Endometrial microvascular endothelial cells (primary cell): ENCODE data around the gene KCNH3. TPM values are rescaled to one million over a fixed set of nuclear protein-coding genes. Genes with fewer than 3 reads are reported as not detected.

Experiments used
- in situ Hi-C: cut with HindIII; loops from 2 replicates; pipeline ENCODE4 v1.10.0; 2017; ENCODE audit warnings: low sequenced_read_pairs, low pct_unique_long_range_greater_than_20kb; ENCODE audit errors: inconsistent ontology term
- total RNA-seq: library from RNA; depleted of rRNA; stranded (reverse); fragments of >200 nt; gene quantifications from one replicate; pipeline ENCODE4 v1.2.3, GENCODE V29; 2015; ENCODE audit errors: inconsistent ontology term

Gene KCNH3, protein sequence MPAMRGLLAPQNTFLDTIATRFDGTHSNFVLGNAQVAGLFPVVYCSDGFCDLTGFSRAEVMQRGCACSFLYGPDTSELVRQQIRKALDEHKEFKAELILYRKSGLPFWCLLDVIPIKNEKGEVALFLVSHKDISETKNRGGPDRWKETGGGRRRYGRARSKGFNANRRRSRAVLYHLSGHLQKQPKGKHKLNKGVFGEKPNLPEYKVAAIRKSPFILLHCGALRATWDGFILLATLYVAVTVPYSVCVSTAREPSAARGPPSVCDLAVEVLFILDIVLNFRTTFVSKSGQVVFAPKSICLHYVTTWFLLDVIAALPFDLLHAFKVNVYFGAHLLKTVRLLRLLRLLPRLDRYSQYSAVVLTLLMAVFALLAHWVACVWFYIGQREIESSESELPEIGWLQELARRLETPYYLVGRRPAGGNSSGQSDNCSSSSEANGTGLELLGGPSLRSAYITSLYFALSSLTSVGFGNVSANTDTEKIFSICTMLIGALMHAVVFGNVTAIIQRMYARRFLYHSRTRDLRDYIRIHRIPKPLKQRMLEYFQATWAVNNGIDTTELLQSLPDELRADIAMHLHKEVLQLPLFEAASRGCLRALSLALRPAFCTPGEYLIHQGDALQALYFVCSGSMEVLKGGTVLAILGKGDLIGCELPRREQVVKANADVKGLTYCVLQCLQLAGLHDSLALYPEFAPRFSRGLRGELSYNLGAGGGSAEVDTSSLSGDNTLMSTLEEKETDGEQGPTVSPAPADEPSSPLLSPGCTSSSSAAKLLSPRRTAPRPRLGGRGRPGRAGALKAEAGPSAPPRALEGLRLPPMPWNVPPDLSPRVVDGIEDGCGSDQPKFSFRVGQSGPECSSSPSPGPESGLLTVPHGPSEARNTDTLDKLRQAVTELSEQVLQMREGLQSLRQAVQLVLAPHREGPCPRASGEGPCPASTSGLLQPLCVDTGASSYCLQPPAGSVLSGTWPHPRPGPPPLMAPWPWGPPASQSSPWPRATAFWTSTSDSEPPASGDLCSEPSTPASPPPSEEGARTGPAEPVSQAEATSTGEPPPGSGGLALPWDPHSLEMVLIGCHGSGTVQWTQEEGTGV
- total RNA-seq = 0.09 TPM

DNA sequence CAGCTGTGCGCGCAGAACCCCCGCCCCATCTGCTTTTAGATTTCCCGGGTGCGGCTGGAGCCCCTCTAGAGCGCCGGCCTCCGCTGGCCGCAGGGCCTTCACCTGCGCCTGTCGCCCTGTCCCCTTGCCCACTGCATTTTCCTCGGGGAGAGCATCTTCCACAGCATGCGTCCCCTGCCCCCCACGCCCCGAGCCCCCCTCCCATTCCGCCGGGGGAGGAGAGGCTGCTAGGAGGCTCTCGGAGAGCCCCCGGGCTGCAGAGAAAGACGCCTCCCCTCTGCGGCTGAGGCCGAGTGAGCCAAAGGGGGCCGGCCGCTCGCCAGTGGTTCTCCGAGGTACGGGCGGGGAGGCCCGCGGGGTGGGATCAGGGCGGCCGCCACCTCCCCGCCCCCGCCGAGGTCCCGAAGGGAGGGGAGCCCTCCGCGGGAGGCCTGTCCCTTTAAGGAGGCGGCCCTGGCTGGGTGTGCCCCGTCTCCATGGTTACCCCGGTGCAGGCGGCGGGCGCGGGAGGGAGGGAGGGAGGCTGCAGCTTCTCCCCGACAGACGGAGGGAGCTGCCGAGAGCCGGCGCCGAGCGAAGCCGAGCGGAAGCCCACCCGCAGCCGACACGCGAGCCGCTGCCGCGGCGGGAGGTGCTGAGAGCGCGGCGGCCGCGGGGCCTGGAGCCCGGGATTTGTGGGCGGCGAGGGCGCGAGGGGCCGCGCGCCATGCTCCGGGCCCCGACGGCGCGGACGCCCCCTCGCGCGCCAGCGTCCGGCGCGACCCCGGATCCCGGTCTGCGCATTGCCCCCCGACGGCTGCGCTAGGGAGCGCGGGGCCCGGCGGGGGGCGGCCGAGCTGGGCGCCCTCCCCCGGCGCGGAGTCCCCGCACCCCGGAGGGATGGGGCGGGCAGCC is at the start of gene KCNH3:
Gene KCNH3, plus strand, starts transcription at position 521 of the 894 bp plus-strand sequence. CDS start 387 bp downstream, outside the sequence.
- in situ Hi-C loops = no loop called here

DNA sequence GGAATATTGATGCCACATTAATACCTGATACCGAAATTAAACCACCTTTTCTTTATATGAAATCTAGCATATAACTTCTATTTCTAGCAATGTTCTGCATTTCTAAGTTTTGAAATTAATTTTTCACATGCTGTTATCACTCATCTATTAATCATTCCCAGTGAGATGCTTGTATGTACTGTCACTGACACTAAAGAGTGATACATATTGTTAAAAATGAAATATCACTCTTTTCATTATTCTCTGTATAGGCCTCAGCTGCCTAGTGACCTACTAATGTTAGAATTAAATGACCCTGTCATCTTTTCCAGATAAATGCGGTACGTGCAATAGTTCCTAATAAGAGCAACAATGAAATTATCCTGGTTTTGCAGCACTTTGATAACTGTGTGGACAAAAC is 49.7 kb upstream of the KCNH3 start:
- in situ Hi-C loops = no loop called here

DNA sequence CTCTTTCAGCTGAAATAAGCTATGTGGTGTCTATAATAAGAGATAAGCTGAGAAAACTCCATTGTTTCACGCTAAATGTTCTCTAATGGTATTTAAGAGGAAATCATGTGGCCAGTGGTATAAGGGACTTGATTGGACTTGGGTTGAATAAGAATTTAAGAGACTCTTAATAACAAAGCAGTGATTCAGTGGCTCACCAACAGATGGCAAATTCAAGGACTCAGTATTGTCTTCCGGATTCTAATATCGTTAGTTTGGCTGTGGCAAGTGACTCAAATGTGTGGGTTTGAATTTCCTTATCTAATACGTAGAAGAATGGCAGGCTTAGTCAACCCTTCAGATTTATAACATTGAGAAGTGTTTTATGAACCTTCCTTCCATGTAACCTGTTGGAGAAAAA is 49.1 kb upstream of the KCNH3 start:
- in situ Hi-C loops = no loop called here

DNA sequence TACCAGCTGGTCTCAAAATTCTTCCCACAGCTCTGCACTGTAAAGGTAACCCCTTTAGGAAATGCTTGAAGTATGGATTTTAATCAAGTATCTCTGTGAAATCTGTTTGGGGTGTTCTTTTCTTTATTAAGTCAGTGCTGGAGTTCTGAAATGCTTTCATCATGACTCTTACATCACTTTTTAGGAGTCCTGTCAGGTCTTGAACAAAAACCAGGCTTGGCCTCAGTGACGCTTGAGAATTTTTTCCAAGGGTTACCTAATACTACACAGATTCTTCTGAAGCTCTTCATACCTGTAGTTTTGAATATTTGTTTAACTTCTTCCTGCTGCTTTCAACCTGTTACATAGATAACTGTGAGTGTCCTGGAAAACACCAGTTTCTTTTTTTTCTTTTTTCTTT is 47.0 kb upstream of the KCNH3 start:
- in situ Hi-C loops = no loop called here

DNA sequence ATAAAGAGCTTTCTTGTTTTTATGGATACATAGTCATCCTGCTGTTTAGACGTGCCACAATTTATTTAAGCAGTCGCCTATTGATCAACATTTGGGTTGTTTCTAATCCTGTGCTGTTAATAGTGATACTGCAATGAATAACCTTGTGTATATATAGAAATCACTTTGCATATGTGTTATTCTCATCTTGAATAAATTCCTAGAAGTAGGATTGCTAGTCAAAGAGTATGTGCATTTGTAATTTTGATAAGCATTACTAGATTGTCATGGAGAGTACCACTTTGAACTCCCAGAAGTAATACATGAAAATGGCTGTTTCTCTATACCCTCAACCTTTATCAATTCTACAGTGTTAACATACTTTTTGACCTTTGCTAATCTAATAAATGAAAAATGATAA is 44.9 kb upstream of the KCNH3 start:
- in situ Hi-C loops = no loop called here

DNA sequence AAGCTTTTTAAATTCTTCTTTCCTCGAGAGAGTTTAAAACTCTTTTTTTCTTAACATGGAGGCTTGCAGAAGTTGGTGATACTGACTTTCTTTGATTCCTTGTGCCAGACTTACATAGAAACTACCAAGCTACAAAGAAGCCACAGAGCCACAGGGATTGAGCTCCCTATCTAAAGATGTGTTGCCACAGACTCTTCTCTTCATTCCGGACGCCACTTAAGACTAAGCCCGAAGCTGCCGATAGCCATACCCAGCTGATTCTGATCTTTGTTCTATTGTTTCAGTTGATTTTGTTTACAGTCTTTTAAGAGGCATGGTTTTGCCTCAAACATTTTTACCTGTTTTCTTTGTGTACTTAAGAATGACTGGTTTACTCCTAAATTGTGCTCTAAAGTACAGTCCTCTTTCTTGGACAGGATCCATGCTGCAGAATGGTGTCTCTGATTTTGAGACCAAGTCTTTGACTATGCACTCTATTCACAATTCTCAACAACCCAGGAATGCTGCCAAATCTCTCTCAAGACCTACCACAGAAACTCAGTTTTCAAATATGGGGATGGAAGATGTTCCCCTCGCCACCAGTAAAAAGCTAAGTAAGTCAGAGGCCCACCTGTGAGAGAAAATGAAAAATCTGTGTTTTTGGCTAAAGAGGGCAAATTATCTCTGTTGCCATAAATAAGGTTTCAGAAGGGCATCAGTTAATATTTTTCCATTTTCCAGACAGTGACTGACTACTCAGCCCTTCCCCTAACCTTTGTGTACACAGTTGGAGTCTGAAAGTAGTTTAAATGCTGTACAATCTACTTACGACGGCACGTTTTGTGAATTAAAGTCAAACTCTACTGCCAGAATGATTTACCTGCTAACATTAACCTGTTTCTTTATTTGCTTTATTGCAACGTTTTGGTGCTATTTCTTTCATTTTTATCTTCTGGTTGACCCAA is 42.1 kb upstream of the KCNH3 start:
- in situ Hi-C loops = no loop called here

DNA sequence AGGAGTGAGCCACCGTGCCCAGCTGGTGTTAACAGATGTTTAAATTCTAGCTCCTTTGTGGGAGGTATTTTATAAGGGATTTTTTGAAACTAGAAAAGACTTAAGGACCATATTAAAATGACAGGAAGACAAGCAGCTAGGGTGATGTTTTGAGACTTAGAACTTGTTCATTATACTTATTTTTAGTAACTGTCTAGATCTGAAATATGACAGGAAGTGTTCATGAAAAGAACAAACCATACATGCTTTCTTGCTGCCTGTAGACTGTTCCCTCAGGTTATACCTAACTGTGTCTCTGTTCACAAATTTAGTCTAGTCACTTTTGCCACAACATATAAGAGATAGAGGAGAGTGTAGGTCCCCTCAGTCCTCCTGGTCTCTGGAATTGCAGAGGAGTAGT is 36.9 kb upstream of the KCNH3 start:
- in situ Hi-C loops = no loop called here

DNA sequence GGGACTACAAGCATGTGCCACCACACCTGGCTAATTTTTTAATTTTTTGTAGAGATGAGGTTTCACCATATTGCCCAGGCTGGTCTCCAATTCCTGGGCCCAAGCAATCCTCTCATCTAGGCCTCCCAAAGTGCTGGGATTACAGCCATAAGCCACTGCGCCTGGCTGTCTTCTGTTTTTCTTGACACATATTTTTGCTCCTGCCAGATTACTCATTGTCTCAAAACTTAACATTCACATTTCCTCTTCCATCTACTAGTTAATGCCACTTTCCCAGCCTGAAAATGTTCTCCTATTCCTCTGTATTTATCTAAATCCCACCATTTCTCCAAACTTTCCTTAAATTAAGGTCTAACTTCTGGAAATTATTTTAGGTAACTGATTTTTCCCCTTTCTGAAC is 36.2 kb upstream of the KCNH3 start:
- in situ Hi-C loops = no loop called here

DNA sequence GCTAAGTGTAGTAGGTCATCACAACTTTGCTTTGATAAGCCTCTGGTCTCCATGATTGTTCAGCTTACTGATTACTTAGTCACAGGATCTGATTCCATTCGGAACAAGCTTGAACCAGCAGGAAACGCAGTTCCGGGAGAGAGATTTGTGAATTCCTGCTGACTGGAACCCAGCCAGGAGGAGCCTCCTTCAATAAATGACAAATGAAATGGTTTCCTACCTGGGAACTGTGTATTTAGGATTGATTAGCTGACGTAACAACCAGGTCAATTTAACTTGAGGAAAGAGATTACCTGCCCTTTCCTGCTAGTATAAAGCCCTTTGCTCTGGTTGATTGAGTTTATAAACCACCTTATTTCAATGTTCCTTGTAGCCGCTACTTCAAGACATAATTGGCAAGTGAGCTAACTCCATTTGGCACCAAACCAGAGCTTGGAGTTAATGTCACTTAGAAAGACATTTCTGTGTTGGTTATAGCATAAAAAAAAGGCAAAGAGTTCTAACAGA is 35.1 kb upstream of the KCNH3 start:
- in situ Hi-C loops = no loop called here

DNA sequence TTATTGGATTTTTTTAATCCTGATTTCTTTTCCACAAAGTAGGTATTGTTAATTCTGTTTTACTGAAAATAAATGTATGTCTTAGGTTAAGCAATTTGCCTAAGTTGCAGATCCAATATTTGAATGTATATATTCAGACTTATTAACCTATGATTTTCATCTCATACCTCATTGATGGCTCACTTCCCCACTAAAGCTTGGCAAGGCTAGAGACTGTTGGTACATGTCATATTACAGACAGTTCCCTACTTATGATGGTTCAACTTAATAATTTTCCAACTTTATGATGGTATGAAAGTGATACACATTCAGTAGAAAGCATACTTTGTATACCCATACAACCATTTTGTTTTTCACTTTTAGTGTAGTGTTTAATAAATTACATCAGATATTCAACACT is 33.2 kb upstream of the KCNH3 start:
- in situ Hi-C loops = no loop called here

DNA sequence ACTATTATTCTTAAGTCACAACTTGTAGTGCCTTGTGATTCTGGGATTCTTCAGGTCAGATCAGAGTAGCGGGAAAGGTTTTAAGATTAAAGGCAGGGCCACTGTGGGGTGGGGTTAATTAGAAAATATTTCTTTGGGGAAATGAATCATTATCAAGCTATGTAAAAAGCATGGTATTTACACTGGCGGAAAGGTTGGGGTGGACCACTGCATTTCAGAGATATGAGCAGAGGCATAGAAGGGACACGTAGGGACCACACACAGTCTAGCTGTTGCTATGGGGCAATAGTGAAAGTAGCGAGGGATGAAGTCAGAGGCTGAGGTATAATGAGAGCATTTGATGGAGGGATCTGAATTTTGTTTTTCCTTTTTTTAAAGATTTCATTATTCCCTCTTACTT is 31.7 kb upstream of the KCNH3 start:
- in situ Hi-C loops = no loop called here

DNA sequence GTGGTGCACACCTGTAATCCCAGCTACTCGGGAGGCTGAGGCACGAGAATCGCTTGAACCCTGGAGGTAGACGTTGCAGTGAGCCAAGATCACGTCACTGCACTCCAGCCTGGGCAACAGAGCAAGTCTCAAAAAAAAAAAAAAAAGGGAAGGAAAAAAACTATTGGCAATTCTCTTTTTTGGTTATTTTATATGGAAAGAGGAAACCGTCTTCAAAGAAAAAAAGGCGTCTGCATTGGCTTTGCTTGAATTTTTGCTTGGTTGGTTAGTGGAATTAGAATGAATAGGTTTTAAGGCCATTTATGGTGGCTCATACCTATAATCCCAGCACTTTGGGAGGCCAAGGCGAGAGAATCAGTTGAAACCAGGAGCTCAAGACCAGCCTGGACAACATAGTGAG is 29.1 kb upstream of the KCNH3 start:
- in situ Hi-C loops = loop anchor here (5.0 kb wide), 1 partner anchor 142 kb away; the partner anchor contains the start of gene SPATS2

DNA sequence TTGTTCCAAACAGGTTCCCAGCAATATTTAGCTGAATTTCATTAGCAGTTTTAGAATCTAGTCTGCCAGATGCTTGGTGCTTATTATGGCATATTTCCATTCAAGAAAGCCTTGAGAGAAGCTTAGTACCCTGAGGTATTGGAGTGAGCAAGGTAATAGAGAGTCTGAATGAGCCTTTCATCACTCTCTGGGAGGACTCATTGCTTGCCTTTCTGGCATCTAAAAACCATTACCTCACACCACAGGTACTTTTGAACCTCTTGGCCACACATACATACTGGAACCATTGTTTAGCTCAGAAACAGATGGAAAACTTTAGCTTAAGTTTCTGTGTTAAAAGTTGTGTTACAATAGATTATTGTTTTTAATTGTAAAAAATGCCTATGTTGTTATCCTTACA is 27.4 kb upstream of the KCNH3 start:
- in situ Hi-C loops = loop anchor here (5.0 kb wide), 1 partner anchor 144 kb away; the partner anchor contains the start of gene SPATS2

DNA sequence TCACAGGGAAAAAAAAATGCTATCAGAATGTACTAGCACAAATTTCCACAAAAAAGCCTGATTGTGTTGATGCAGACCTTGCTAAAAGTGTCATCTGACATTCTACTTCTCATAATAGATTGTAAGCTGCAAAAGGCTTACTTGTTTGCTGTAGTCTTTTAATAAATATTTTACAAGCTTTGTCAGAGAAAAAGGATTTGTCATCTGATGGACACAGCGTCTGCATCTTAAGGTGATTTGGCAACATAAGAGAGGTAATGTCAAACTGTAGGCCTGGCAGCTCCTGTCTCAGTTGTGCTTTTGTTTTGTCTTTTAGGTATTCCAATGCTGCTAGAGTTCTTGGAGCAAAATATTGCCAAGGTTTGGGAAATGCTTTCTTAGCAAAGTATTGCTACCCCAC is 26.3 kb upstream of the KCNH3 start:
- in situ Hi-C loops = loop anchor here (5.0 kb wide), 1 partner anchor 145 kb away; the partner anchor contains the start of gene SPATS2

DNA sequence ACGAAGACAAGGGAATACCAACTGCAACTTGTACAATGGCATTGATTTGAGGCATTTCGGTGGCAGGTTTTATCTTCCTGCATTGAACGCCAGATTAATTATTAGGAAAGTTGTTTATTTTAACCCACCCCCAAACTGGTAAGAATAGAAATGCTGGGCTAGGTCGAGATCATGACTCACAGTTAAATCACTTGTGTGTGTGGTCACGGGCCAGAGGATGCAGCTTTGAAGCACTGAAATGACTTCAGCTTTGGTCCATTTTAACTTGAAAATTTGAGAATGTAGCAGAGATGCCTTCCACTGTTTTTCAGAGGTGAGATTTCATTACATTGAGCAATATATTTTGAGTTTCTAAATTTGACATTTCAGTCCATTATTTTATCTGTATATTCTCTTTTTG is 23.6 kb upstream of the KCNH3 start:
- in situ Hi-C loops = no loop called here

DNA sequence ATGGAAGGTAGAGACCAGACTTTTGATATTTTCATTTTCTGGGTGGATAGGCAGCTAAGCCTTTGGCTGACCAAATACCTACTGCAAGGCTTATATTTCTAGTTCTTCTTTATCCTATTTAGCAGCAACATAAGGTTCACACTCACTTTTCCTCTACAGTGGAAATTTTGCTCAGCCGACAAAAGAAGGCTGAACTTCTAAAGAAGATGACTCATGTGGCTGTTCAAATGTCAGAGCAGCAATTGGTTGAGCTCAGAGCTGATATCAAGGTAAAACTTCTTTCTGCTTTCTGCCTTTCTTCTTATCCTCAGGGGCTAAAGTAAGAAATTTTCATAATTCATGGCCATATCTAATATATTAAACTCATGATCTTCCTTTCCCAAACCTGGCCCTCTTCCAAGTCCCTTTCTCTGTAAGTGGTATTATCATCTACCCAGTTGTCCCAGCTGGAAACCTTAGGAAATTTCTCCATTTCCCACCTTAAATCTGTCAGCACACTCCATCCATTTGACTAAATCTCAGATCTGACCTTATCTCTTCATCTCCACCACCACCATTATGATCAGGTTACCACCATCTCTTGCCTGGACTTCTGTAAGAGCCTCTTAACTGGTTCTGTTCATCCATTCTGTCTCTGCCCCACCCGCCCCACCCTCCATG is 19.8 kb upstream of the KCNH3 start:
- in situ Hi-C loops = no loop called here

DNA sequence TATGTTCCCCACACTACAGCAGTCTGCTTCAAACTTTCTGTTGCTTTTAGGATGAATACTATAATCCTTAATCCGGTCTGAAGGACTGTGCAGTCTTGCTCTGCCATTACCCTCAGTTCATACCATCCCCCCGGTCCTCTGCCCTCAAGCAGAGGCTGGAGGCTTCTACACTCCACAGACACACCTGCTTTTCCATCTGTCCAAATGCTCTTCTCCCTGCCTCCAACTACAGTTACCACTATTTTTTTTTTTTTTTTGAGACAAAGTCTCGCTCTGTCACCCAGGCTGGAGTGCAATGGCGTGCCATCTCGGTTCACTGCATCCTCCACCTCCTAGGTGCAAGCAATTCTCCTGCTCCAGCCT is 19.3 kb upstream of the KCNH3 start:
- in situ Hi-C loops = no loop called here
